Measurements from ENCODE around the gene ATP1A4. TPM values are rescaled to one million over a fixed set of nuclear protein-coding genes. Genes with fewer than 3 reads are reported as not detected.

ATP1A4 gene
- total and polyA plus RNA-seq, 2 of the 13 experiments (the other 11 are each of a cell fraction or from before 2014, with no cell fraction given) = not detected

- TF ChIP-seq PHF5A (CRISPR knock-in tag; IDR thresholded peaks at IDR 0.05; ENCODE audit: low read depth, unreplicated experiment) (no peak), YEATS4 (CRISPR knock-in tag; IDR thresholded peaks at IDR 0.05; ENCODE audit: borderline replicate concordance) (no peak), ZFP90 (CRISPR knock-in tag; IDR thresholded peaks at IDR 0.05; ENCODE audit: borderline replicate concordance) (no peak), ZNF142 (CRISPR knock-in tag; IDR thresholded peaks at IDR 0.05) (no peak), ZNF652 (CRISPR knock-in tag; IDR thresholded peaks at IDR 0.05; ENCODE audit: borderline replicate concordance, low read depth) (no peak), DNMT3B (CRISPR knock-in tag; conservative IDR thresholded peaks at IDR 0.05) (no peak), NFE2L1 (CRISPR knock-in tag; IDR thresholded peaks at IDR 0.05; ENCODE audit: borderline replicate concordance) (no peak), ZNF878 (CRISPR knock-in tag; IDR thresholded peaks at IDR 0.05) (no peak), PITX1 (CRISPR knock-in tag; IDR thresholded peaks at IDR 0.05) (no peak), ZZZ3 (CRISPR knock-in tag; IDR thresholded peaks at IDR 0.05; ENCODE audit: borderline replicate concordance) (no peak), ZNF264 (CRISPR knock-in tag; IDR thresholded peaks at IDR 0.05) (no peak), TFAP4 (IDR thresholded peaks at IDR 0.05; ENCODE audit: borderline replicate concordance, low read depth) (no peak), PTBP1 (IDR thresholded peaks at IDR 0.05; ENCODE audit: low read depth, low read length, poor library complexity, severe bottlenecking) (no peak), ZFP62 (CRISPR knock-in tag; IDR thresholded peaks at IDR 0.05) (no peak), ZNF282 (IDR thresholded peaks at IDR 0.05; ENCODE audit: partially characterized antibody) (no peak), NR1H2 (CRISPR knock-in tag; IDR thresholded peaks at IDR 0.05; ENCODE audit: borderline replicate concordance, low read depth) (no peak), ZNF740 (CRISPR knock-in tag; IDR thresholded peaks at IDR 0.05) (no peak), HOXA3 (CRISPR knock-in tag; IDR thresholded peaks at IDR 0.05) (no peak), TBP (CRISPR knock-in tag; IDR thresholded peaks at IDR 0.05) (no peak), MAX (IDR thresholded peaks at IDR 0.05) (no peak), ERF (CRISPR knock-in tag; IDR thresholded peaks at IDR 0.05) (no peak)
- TF ChIP-seq, protein P1, sequence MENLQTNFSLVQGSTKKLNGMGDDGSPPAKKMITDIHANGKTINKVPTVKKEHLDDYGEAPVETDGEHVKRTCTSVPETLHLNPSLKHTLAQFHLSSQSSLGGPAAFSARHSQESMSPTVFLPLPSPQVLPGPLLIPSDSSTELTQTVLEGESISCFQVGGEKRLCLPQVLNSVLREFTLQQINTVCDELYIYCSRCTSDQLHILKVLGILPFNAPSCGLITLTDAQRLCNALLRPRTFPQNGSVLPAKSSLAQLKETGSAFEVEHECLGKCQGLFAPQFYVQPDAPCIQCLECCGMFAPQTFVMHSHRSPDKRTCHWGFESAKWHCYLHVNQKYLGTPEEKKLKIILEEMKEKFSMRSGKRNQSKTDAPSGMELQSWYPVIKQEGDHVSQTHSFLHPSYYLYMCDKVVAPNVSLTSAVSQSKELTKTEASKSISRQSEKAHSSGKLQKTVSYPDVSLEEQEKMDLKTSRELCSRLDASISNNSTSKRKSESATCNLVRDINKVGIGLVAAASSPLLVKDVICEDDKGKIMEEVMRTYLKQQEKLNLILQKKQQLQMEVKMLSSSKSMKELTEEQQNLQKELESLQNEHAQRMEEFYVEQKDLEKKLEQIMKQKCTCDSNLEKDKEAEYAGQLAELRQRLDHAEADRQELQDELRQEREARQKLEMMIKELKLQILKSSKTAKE (CRISPR knock-in tag; IDR thresholded peaks at IDR 0.05; ENCODE audit: borderline replicate concordance) = no peak
Measured at GRCh38 chr1:160124705-160125478, 26.5 kb upstream of the ATP1A4 start (continued).

All from HepG2 (cell line).